Astrocyte (in vitro differentiated cells and primary cell): ENCODE measurements around the gene ADARB2. TPM values are rescaled to one million over a fixed set of nuclear protein-coding genes. Genes with fewer than 3 reads are reported as not detected.

Experiments
- DNase-seq: peaks from one replicate; pipeline ENCODE4 v3.0.0-alpha.2; 2010; ENCODE audit warnings: low read depth
- FAIRE-seq: peaks from 2 replicates; lab custom pipeline; 2011; peaks lifted over from hg19 to GRCh38; lab: Jason Lieb, UNC
- H2AFZ ChIP-seq: 2 replicates; pipeline ENCODE4 v1.6.0; 2012; ENCODE audit warnings: low read depth, low read length, inconsistent platforms
- H3K27ac ChIP-seq: 2 replicates; pipeline ENCODE4 v1.5.1; 2011; ENCODE audit warnings: low read depth, low read length, inconsistent platforms
- H3K27me3 ChIP-seq: 2 replicates; pipeline ENCODE4 v1.6.0; 2011; ENCODE audit warnings: low read length, inconsistent platforms; ENCODE audit not compliant: insufficient read depth
- H3K36me3 ChIP-seq: 2 replicates; pipeline ENCODE4 v1.5.1; 2011; ENCODE audit warnings: low read length, inconsistent platforms; ENCODE audit not compliant: insufficient read depth
- H3K4me1 ChIP-seq: 2 replicates; pipeline ENCODE4 v1.5.1; 2011; ENCODE audit warnings: low read length, inconsistent platforms; ENCODE audit not compliant: insufficient read depth
- H3K4me2 ChIP-seq: 2 replicates; pipeline ENCODE4 v1.6.0; 2012; ENCODE audit warnings: low read length, inconsistent platforms
- H3K4me3 ChIP-seq: 2 replicates; pipeline ENCODE4 v1.5.1; 2011; ENCODE audit warnings: low read depth, mild to moderate bottlenecking, low read length, inconsistent platforms; ENCODE audit not compliant: insufficient read depth
- H3K79me2 ChIP-seq: 2 replicates; pipeline ENCODE4 v1.6.0; 2012; ENCODE audit warnings: mild to moderate bottlenecking, low read length, inconsistent platforms; ENCODE audit not compliant: insufficient read depth
- H3K9ac ChIP-seq: 2 replicates; pipeline ENCODE4 v1.6.0; 2012; ENCODE audit warnings: mild to moderate bottlenecking, low read length, inconsistent platforms
- H3K9me3 ChIP-seq: 2 replicates; pipeline ENCODE4 v1.5.1; 2012; ENCODE audit warnings: low read depth, mild to moderate bottlenecking, low read length, inconsistent platforms; ENCODE audit not compliant: insufficient read depth
- H4K20me1 ChIP-seq: 2 replicates; pipeline ENCODE4 v1.6.0; 2012; ENCODE audit warnings: low read length, inconsistent platforms; ENCODE audit not compliant: insufficient read depth
- H3K27ac Mint-ChIP-seq: one replicate; pipeline ENCODE4 v1.8.0; 2021; ENCODE audit warnings: mild to moderate bottlenecking, mixed read lengths; ENCODE audit not compliant: unreplicated experiment
- H3K27me3 Mint-ChIP-seq: one replicate; pipeline ENCODE4 v1.8.0; 2021; ENCODE audit warnings: low read depth, mixed read lengths; ENCODE audit not compliant: unreplicated experiment
- H3K36me3 Mint-ChIP-seq: one replicate; pipeline ENCODE4 v1.8.0; 2021; ENCODE audit warnings: low read depth, mixed read lengths; ENCODE audit not compliant: unreplicated experiment
- H3K4me1 Mint-ChIP-seq: one replicate; pipeline ENCODE4 v1.8.0; 2021; ENCODE audit warnings: low read depth, mixed read lengths; ENCODE audit not compliant: unreplicated experiment
- H3K4me3 Mint-ChIP-seq: one replicate; pipeline ENCODE4 v1.8.0; 2021; ENCODE audit warnings: mild to moderate bottlenecking, moderate library complexity, mixed read lengths; ENCODE audit not compliant: unreplicated experiment
- H3K9me3 Mint-ChIP-seq: one replicate; pipeline ENCODE4 v1.8.0; 2021; ENCODE audit warnings: mild to moderate bottlenecking, mixed read lengths; ENCODE audit not compliant: unreplicated experiment
- CTCF ChIP-seq: IDR thresholded peaks from 2 replicates; pipeline ENCODE4 v1.5.1; 2011; ENCODE audit warnings: low read depth, mild to moderate bottlenecking, inconsistent platforms, low read length, moderate library complexity; ENCODE audit not compliant: insufficient read depth
- EZH2 ChIP-seq: IDR thresholded peaks from 2 replicates; pipeline ENCODE4 v1.6.1; 2012; ENCODE audit warnings: mild to moderate bottlenecking, low read length, inconsistent platforms; ENCODE audit not compliant: insufficient read depth
- total RNA-seq: library from RNA; stranded (reverse); gene quantifications from 2 replicates; pipeline ENCODE4 v1.2.1, GENCODE V29; 2021

ADARB2 gene
- total RNA-seq, 1 donor from 2014 or later: 0.18 TPM

GRCh38 chr10:1605999-1606940 lies 131.1 kb downstream of the ADARB2 start:
- Histone ChIP-seq H2AFZ (no peak overlapping the region), H3K27ac (no peak overlapping the region), H3K79me2 (no peaks in the 10 kb centered on the region), H4K20me1 (no peaks in the 10 kb centered on the region), H3K9ac (no peak overlapping the region), H3K4me1 (no peaks in the 10 kb centered on the region), H3K36me3 (no peaks in the 10 kb centered on the region), H3K27me3 (no peaks in the 10 kb centered on the region), H3K9me3 (peaks cover 5% of the 10 kb centered on the region), H3K4me2 (no peak overlapping the region), H3K4me3 (no peak overlapping the region)
- H3K36me3 Mint-ChIP-seq: no peaks in the 10 kb centered on the region
- no peak overlapping the region for H3K4me3 Mint-ChIP-seq
- no peaks in the 10 kb centered on the region for H3K4me1 Mint-ChIP-seq
- DNase-seq (no peak), FAIRE-seq (no peak)
- H3K27me3 Mint-ChIP-seq: peaks cover 48% of the 10 kb centered on the region
- H3K9me3 Mint-ChIP-seq: no peaks in the 10 kb centered on the region
- no peak for TF ChIP-seq CTCF
- no peak for TF ChIP-seq EZH2
- no peak overlapping the region for H3K27ac Mint-ChIP-seq

- Mint-ChIP-seq H3K27ac (no peak overlapping the region), H3K9me3 (no peaks in the 10 kb centered on the region), H3K4me1 (no peaks in the 10 kb centered on the region), H3K36me3 (no peaks in the 10 kb centered on the region), H3K4me3 (no peak overlapping the region), H3K27me3 (peaks cover 42% of the 10 kb centered on the region)
- Histone ChIP-seq H3K4me2 (no peak overlapping the region), H3K36me3 (no peaks in the 10 kb centered on the region), H2AFZ (no peak overlapping the region), H3K9me3 (peaks cover 10% of the 10 kb centered on the region), H3K9ac (no peak overlapping the region), H3K4me1 (no peaks in the 10 kb centered on the region), H3K4me3 (no peak overlapping the region), H3K27me3 (no peaks in the 10 kb centered on the region), H4K20me1 (no peaks in the 10 kb centered on the region), H3K27ac (no peak overlapping the region), H3K79me2 (no peaks in the 10 kb centered on the region)
- FAIRE-seq: no peak
- no peak for TF ChIP-seq EZH2
- no peak for TF ChIP-seq CTCF
- no peak for DNase-seq
Observed at GRCh38 chr10:1605121-1605520, 132.2 kb downstream of the ADARB2 start.

GRCh38 chr10:1604246-1604645 lies 133.1 kb downstream of the ADARB2 start:
- H3K27me3 Mint-ChIP-seq: peaks cover 36% of the 10 kb centered on the region
- no peak overlapping the region for H3K27ac ChIP-seq
- H3K4me2 ChIP-seq: no peak overlapping the region
- DNase-seq: no peak
- no peak overlapping the region for H3K4me3 ChIP-seq
- no peak overlapping the region for H2AFZ ChIP-seq
- no peaks in the 10 kb centered on the region for H3K9me3 Mint-ChIP-seq
- TF ChIP-seq EZH2 (no peak), CTCF (no peak)
- no peak overlapping the region for H3K9ac ChIP-seq
- no peaks in the 10 kb centered on the region for H3K4me1 Mint-ChIP-seq
- H3K36me3 ChIP-seq: no peaks in the 10 kb centered on the region
- H3K27ac Mint-ChIP-seq: no peak overlapping the region
- H3K4me1 ChIP-seq: no peaks in the 10 kb centered on the region
- no peaks in the 10 kb centered on the region for H3K79me2 ChIP-seq
- no peak for FAIRE-seq
- H3K4me3 Mint-ChIP-seq: no peak overlapping the region
- no peaks in the 10 kb centered on the region for H4K20me1 ChIP-seq
- peaks cover 10% of the 10 kb centered on the region for H3K9me3 ChIP-seq
- no peaks in the 10 kb centered on the region for H3K36me3 Mint-ChIP-seq
- no peaks in the 10 kb centered on the region for H3K27me3 ChIP-seq
